Prostate gland (tissue), 2 donors: ENCODE results near the gene CLEC2D. TPM values are rescaled to one million over a fixed set of nuclear protein-coding genes. Genes with fewer than 3 reads are reported as not detected.
"Not testable (repeated sequence)": the region's sequence is repeated elsewhere in the genome, so short reads cannot be mapped to it uniquely, and the experiment has no call there.

Experiments used
- DNase-seq: peaks from one replicate; pipeline ENCODE4 v3.0.0-alpha.2; 2019; ENCODE audit warnings: low spot score
- H3K27ac ChIP-seq, 2 donors: fragments of 200-600 bp; sonication (generic); 2 replicates each; pipeline ENCODE4 v1.5.1; 2017 to 2019
- H3K27me3 ChIP-seq: fragments of 200-600 bp; sonication (generic); replicated peaks from 2 replicates; pipeline ENCODE4 v1.5.1; 2019; ENCODE audit not compliant: insufficient read depth
- H3K36me3 ChIP-seq, 2 donors: fragments of 200-600 bp; sonication (generic); 1 replicate in 1 of 2; 2 replicates in 1 of 2; pipeline versions ENCODE4 v1.5.1 to v1.8.1; 2017 to 2019
- H3K4me1 ChIP-seq: fragments of 200-600 bp; sonication (generic); replicated peaks from 2 replicates; pipeline ENCODE4 v1.5.1; 2019
- H3K4me3 ChIP-seq, 2 donors: fragments of 200-600 bp; sonication (generic); 2 replicates each; pipeline ENCODE4 v1.5.1; 2017 to 2019
- H3K9me3 ChIP-seq: fragments of 200-600 bp; sonication (generic); 2 replicates; pipeline ENCODE4 v1.5.1; 2017
- POLR2A ChIP-seq: fragments of 450-650 bp; IDR thresholded peaks from one replicate; pipeline ENCODE4 v1.6.1; 2016; ENCODE audit warnings: antibody characterized with exemption, mild to moderate bottlenecking
- POLR2AphosphoS5 ChIP-seq: sonication (generic); formaldehyde crosslinking; IDR thresholded peaks from one replicate; pipeline ENCODE4 v1.6.1; 2017; ENCODE audit warnings: antibody characterized with exemption
- WGBS: methylation state at CpG from one replicate; pipeline ENCODE4 v1.1.5; 2018; 5-methylcytosine and 5-hydroxymethylcytosine counted together
- intact Hi-C: fragments of 100-400 bp; cut with DNase I; formaldehyde crosslinking; loops from one replicate; pipeline ENCODE4 v1.14.2; 2022
- total RNA-seq, 2 donors: library from RNA; depleted of rRNA; stranded (reverse); fragments of >200 nt; gene quantifications; one replicate each; pipeline ENCODE4 v1.1.0, GENCODE V29; 2016
- TF ChIP-seq, protein P1 (sequence below), 4 experiments: fragments of 200-600 bp in 2 of 4; fragments of 450-650 bp in 2 of 4; sonication (generic) in 2 of 4; IDR thresholded peaks; 1 replicate in 3 of 4; 2 replicates in 1 of 4; pipeline ENCODE4 v1.5.1; 2016 to 2019; ENCODE audit warnings: antibody characterized with exemption in 4 of 4, mild to moderate bottlenecking in 2 of 4, moderate library complexity in 2 of 4

CLEC2D gene
- total RNA-seq, 2 donors from 2014 or later: 4.1 to 19.9 TPM

GRCh38 chr12:9736936-9737705, 67.6 kb downstream of the CLEC2D start:
- intact Hi-C loops: no loop called here
- no peaks in the 10 kb centered on the region for H3K9me3 ChIP-seq
- TF ChIP-seq POLR2AphosphoS5 (no peak), POLR2A (no peak)
- TF ChIP-seq, protein P1, sequence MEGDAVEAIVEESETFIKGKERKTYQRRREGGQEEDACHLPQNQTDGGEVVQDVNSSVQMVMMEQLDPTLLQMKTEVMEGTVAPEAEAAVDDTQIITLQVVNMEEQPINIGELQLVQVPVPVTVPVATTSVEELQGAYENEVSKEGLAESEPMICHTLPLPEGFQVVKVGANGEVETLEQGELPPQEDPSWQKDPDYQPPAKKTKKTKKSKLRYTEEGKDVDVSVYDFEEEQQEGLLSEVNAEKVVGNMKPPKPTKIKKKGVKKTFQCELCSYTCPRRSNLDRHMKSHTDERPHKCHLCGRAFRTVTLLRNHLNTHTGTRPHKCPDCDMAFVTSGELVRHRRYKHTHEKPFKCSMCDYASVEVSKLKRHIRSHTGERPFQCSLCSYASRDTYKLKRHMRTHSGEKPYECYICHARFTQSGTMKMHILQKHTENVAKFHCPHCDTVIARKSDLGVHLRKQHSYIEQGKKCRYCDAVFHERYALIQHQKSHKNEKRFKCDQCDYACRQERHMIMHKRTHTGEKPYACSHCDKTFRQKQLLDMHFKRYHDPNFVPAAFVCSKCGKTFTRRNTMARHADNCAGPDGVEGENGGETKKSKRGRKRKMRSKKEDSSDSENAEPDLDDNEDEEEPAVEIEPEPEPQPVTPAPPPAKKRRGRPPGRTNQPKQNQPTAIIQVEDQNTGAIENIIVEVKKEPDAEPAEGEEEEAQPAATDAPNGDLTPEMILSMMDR (IDR thresholded peaks at IDR 0.05): no peak
- no peaks in the 10 kb centered on the region for H3K4me1 ChIP-seq
- peak overlapping the region; percentile 31 to 49 for H3K27ac ChIP-seq
- no peak for DNase-seq
- H3K36me3 ChIP-seq: no peaks in the 10 kb centered on the region
- H3K27me3 ChIP-seq: no peaks in the 10 kb centered on the region
- H3K4me3 ChIP-seq: no peak overlapping the region
- WGBS: 7% methylated on average over 3 of the region's 3 CpGs

DNA sequence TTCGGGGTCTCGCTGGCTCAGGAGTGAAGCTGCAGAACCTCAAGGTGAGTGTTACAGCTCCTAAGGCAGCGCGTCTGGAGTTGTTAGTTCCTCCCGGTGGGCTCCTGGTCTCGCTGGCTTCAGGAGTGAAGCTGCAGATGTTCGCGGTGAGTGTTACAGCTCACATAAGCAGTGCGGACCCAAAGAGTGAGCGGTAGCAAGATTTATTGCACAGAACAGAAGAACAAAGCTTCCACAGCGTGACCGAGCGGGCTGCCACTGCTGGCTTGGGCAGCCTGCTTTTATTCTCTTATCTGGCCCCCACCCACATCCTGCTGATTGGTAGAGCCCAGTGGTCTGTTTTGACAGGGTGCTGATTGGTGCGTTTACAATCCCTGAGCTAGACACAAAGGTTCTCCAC, 69.4 kb downstream of the CLEC2D start:
- H3K36me3 ChIP-seq, intact Hi-C loops, H3K4me1 ChIP-seq, H3K27ac ChIP-seq, H3K4me3 ChIP-seq, H3K9me3 ChIP-seq, DNase-seq, H3K27me3 ChIP-seq: not testable (repeated sequence)
- 94% methylated on average over 14 of the region's 14 CpGs for WGBS

- not testable (repeated sequence) for H3K27me3 ChIP-seq, H3K9me3 ChIP-seq, DNase-seq, H3K4me1 ChIP-seq, H3K36me3 ChIP-seq
- Histone ChIP-seq H3K27ac (peak overlapping the region in 1 of 2 donors; percentile 58), H3K4me3 (peak overlapping the region in 1 of 2 donors; percentile 30)
- intact Hi-C loops: loop anchor here (10.0 kb wide), 1 partner anchor 395 kb away; the partner anchor contains the start of gene CLEC7A
- 82% methylated on average over 32 of the region's 54 CpGs for WGBS
These were observed 70.0 kb downstream of the CLEC2D start for GRCh38 chr12:9739404-9740105.

- DNase-seq: no peak
- no peaks in the 10 kb centered on the region for H3K4me1 ChIP-seq
- H3K36me3 ChIP-seq: no peaks in the 10 kb centered on the region
- no peaks in the 10 kb centered on the region for H3K27me3 ChIP-seq
- H3K4me3 ChIP-seq: peak overlapping the region in 1 of 2 donors; percentile 30
- WGBS: 86% methylated on average over 7 of the region's 7 CpGs
- no peaks in the 10 kb centered on the region for H3K9me3 ChIP-seq
- intact Hi-C loops: loop anchor here (10.0 kb wide), 1 partner anchor 395 kb away; the partner anchor contains the start of gene CLEC7A
- no peak for TF ChIP-seq POLR2A
- TF ChIP-seq, protein P1 (IDR thresholded peaks at IDR 0.05): no peak
- TF ChIP-seq POLR2AphosphoS5: no peak
- peak overlapping the region in 1 of 2 donors; percentile 58 for H3K27ac ChIP-seq
These were observed 70.7 kb downstream of the CLEC2D start for GRCh38 chr12:9740106-9740750.

GRCh38 chr12:9741726-9742125, 72.2 kb downstream of the CLEC2D start:
- no peak for DNase-seq
- H3K4me3 ChIP-seq: no peak overlapping the region
- H3K36me3 ChIP-seq: no peaks in the 10 kb centered on the region
- no peaks in the 10 kb centered on the region for H3K9me3 ChIP-seq
- no peak overlapping the region for H3K27ac ChIP-seq
- TF ChIP-seq, protein P1 (IDR thresholded peaks at IDR 0.05): no peak
- no peak for TF ChIP-seq POLR2AphosphoS5
- TF ChIP-seq POLR2A: no peak
- intact Hi-C loops: loop anchor here (10.0 kb wide), 1 partner anchor 393 kb away; the partner anchor contains the start of gene CLEC7A
- H3K4me1 ChIP-seq: no peaks in the 10 kb centered on the region
- WGBS: 84% methylated on average over 4 of the region's 4 CpGs
- H3K27me3 ChIP-seq: no peaks in the 10 kb centered on the region
